GM10266 (cell line): ENCODE results near the gene CRTC1.
A peak's percentile ranks its signal among the peaks of the same experiment; 100 is the strongest.

Experiments
- DNase-seq: peaks from one replicate; pipeline ENCODE4 v3.0.0; 2012; ENCODE audit errors: extremely low spot score
- CTCF ChIP-seq: IDR thresholded peaks from 2 replicates; pipeline ENCODE4 v1.5.1; 2012; ENCODE audit warnings: mild to moderate bottlenecking, low read depth; ENCODE audit not compliant: control insufficient read depth, insufficient read depth; ENCODE audit errors: missing control alignments

The CRTC1 gene

DNA sequence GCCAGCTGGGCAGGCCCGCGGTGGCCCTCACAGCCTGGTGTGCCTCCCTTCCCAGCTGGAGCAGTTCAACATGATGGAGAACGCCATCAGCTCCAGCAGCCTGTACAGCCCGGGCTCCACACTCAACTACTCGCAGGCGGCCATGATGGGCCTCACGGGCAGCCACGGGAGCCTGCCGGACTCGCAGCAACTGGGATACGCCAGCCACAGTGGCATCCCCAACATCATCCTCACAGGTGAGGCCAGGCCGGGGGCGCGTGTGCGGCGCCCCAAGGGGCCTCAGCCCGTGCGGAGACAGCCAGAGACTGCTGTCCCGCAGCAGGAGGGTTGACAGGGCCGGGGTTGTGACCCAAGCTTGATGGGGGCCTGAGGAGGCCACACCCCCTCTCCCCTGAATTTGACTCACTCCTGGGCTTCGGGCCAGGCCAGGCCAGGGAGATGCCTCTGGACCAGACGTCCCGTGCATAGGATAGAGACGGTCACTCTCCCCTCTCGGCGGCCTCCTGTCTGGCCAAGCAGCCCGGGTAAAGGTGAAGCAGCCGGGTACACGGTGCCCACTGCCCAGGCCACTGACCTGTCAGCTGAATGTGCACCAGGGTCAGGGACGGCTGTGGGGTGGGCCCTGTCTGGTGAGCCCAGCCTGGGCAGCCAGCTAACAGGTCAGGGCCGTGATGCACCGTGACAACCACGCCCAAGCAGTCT, 92.3 kb downstream of the CRTC1 start:
- DNase-seq: no peak

DNA sequence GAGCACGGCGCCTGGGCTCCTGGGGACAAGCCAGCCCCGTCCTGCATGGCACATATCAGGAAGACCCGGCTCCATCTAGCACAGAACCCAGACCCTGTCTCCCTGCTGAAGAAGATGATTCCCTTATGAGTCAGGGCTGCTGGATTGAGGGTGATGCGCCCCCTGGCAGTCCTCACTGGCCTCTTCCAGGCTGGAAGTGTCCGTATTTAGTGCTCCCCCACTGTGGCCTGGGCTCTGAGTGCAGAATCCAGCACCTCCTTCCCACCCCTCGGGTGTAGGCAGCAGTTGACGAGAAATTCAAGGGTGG, 92.8 kb downstream of the CRTC1 start:
- DNase-seq: no peak
- TF ChIP-seq CTCF: no peak

More for the DNA sequence above, 92.3 kb downstream of the CRTC1 start:
- no peak for TF ChIP-seq CTCF

DNA sequence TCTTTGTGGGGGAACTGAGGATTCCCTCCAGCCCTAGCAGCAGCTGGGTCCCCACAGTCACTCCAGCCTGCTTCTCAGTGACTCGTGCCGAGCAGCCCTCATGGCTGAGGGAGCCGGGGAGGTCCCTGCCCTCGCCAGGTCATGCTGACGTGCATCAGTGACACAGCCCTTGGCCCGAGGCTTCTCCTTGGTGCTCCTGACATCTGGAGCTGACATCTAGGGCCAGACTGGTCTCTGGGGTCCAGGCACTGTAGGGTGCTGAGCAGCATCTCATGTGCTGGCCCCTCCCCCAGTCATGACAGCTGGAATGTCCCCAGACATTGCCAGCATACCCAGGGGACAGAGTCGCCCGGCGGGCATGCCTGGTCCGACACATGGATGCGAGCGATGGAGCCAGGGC, 93.3 kb downstream of the CRTC1 start:
- no peak for TF ChIP-seq CTCF
- peak; percentile 44 for DNase-seq

GRCh38 chr19:18777301-18778075, 94.0 kb downstream of the CRTC1 start:
- no peak for TF ChIP-seq CTCF
- no peak for DNase-seq

GRCh38 chr19:18778076-18778389, 94.6 kb downstream of the CRTC1 start:
- peak; percentile 40 for DNase-seq
- TF ChIP-seq CTCF: no peak

GRCh38 chr19:18778826-18779495, 95.5 kb downstream of the CRTC1 start:
- TF ChIP-seq CTCF: no peak
- DNase-seq: no peak

GRCh38 chr19:18780081-18780480, 96.6 kb downstream of the CRTC1 start:
- DNase-seq: no peak
- no peak for TF ChIP-seq CTCF
